ENCODE results near the gene CFAP45. TPM values are rescaled to one million over a fixed set of nuclear protein-coding genes. Genes with fewer than 3 reads are reported as not detected.

CFAP45 gene
- total and polyA plus RNA-seq, 2 of the 8 experiments (the other 6 are each of a cell fraction or from before 2014, with no cell fraction given), result 0.05 TPM; not detected in 1

DNA sequence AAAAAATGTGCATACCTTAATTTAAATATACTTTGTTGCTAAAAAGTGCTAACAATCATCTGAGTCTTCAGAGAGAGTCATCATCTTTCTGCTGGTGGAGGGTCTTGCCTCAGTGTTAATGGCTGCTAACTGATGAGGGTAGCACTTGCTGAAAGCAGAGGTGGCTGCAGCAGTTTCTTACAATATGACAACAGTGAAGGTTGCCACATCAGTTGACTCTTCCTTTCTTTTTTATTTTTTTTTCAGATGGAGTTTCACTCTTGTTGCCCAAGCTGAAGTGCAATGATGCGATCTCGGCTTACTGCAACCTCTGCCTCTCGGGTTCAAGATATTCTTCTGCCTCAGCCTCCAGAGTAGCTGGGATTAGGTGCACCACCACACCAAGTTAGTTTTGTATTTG lies 2.6 kb upstream of the CFAP45 start:
- H2BK5ac ChIP-seq (ENCODE audit: low read depth, low read length), result no peak overlapping the region
- H3K4me1 ChIP-seq (replicated peaks in 1 of 4; ENCODE audit: control insufficient read depth in 3 of 4, insufficient read depth in 4 of 4, low read length in 3 of 4), result peaks cover 6 to 12% (median 7%) of the 10 kb centered on the region in 4 experiments
- no peak overlapping the region for H3K4me3 ChIP-seq (ENCODE audit: extremely low read depth in 1 of 4, insufficient read depth in 2 of 4, low read depth in 3 of 4, low read length in 4 of 4)
- H2BK12ac ChIP-seq (ENCODE audit: low read depth, low read length), result no peak overlapping the region
- H3K4ac ChIP-seq (replicated peaks; ENCODE audit: insufficient read length, low read depth, low read length), result no peak overlapping the region
- H3K4me2 ChIP-seq (ENCODE audit: insufficient read depth in 1 of 2, low read depth in 2 of 2, low read length in 2 of 2), result no peak overlapping the region
- H4K20me1 ChIP-seq (replicated peaks in 1 of 2; ENCODE audit: control insufficient read depth in 1 of 2, insufficient read depth in 2 of 2, low read length in 2 of 2), result no peaks in the 10 kb centered on the region
- H3K18ac ChIP-seq (ENCODE audit: extremely low read depth, low read length), result no peak overlapping the region
- H3K27ac ChIP-seq (ENCODE audit: low read depth, low read length), result no peak overlapping the region
- no peak overlapping the region for H3K14ac ChIP-seq (ENCODE audit: insufficient read length)
- no peak overlapping the region for H4K5ac ChIP-seq (ENCODE audit: insufficient read length, low read depth, low read length)
- POLR2A ChIA-PET (ENCODE audit: partially characterized antibody), result interaction anchor here (1.2 kb wide), 2 partner anchors 20 to 22 kb away, joined by 3 to 4 read pairs; partner anchors contain the start of gene TAGLN2
- H2BK20ac ChIP-seq (ENCODE audit: low read length), result no peak overlapping the region
- H2BK15ac ChIP-seq (ENCODE audit: low read length), result no peak overlapping the region
- H4K91ac ChIP-seq (replicated peaks; ENCODE audit: insufficient read length, low read length), result no peak overlapping the region
- CTCF ChIA-PET (ENCODE audit: partially characterized antibody), result interaction anchor here (0.8 to 2.6 kb wide), 4 partner anchors 10 to 105 kb away, joined by 3 to 10 read pairs (median 4); no protein-coding TSS in a partner anchor
- FAIRE-seq (no peak), DNase-seq (ENCODE audit: low read depth in 1 of 2, low spot score in 2 of 2) (no peak)
- H2AFZ ChIP-seq (ENCODE audit: low read length), result no peak overlapping the region
- H3K79me1 ChIP-seq (ENCODE audit: low read depth, low read length), result no peaks in the 10 kb centered on the region
- no peaks in the 10 kb centered on the region for H3K79me2 ChIP-seq (ENCODE audit: control insufficient read depth in 1 of 2, insufficient read depth in 2 of 2, low read length in 2 of 2)
- no peak overlapping the region for H2BK120ac ChIP-seq (replicated peaks; ENCODE audit: low read depth, low read length)
- H3K36me3 ChIP-seq (ENCODE audit: control insufficient read depth in 2 of 4, insufficient read depth in 4 of 4, low read length in 3 of 4), result no peaks in the 10 kb centered on the region
- no peak overlapping the region for H3K56ac ChIP-seq (replicated peaks; ENCODE audit: insufficient read length, low read depth, low read length)
- no peak overlapping the region for H3K23ac ChIP-seq (ENCODE audit: insufficient read length)
- TF ChIP-seq EP300 (IDR thresholded peaks at IDR 0.05; ENCODE audit: borderline replicate concordance in 1 of 2, low read depth in 2 of 2, low read length in 2 of 2) (no peak), SP2 (IDR thresholded peaks at IDR 0.05; ENCODE audit: low read length) (no peak), EGR1 (IDR thresholded peaks at IDR 0.05; ENCODE audit: borderline replicate concordance, low read depth, low read length) (no peak), RAD21 (IDR thresholded peaks at IDR 0.05 in 1 of 2, conservative IDR thresholded peaks at IDR 0.05 in 1 of 2; ENCODE audit: low read depth in 2 of 2, low read length in 2 of 2) (no peak), SUZ12 (IDR thresholded peaks at IDR 0.05; ENCODE audit: low read length) (no peak), CHD2 (IDR thresholded peaks at IDR 0.05; ENCODE audit: low read length) (no peak), GTF2F1 (IDR thresholded peaks at IDR 0.05; ENCODE audit: borderline replicate concordance, low read depth, low read length) (no peak), FOSL1 (IDR thresholded peaks at IDR 0.05; ENCODE audit: insufficient read depth, low read depth, low read length) (no peak), CEBPB (IDR thresholded peaks at IDR 0.05; ENCODE audit: low read depth, low read length) (no peak), NANOG (IDR thresholded peaks at IDR 0.05; ENCODE audit: insufficient read depth, low read depth, low read length, poor library complexity, severe bottlenecking) (no peak), SRF (IDR thresholded peaks at IDR 0.05; ENCODE audit: low read depth, low read length) (no peak), SAP30 (IDR thresholded peaks at IDR 0.05; ENCODE audit: insufficient read depth, insufficient replicate concordance, low read length) (no peak), BCL11A (IDR thresholded peaks at IDR 0.05; ENCODE audit: low read depth in 2 of 2, low read length in 2 of 2) (no peak)
- WGBS, 2 experiments (ENCODE audit: extremely low coverage in 1 of 2, insufficient coverage in 1 of 2, insufficient read length in 1 of 2, insufficient replicate concordance in 2 of 2, low coverage in 1 of 2, low lambda C conversion rate in 2 of 2, missing lambda C conversion rate in 1 of 2), result 94% methylated on average over 3 of the region's 3 CpGs; no CpG with 5 or more reads in 1 of the 2 experiments
- no peak overlapping the region for H2AK5ac ChIP-seq (ENCODE audit: low read depth, low read length)
- H3K23me2 ChIP-seq (ENCODE audit: low read depth, low read length), result peaks cover 3% of the 10 kb centered on the region; the same call in 1 of the 2 replicates
- H4K8ac ChIP-seq (ENCODE audit: extremely low read depth, insufficient read depth, low read length), result no peak overlapping the region
- no peaks in the 10 kb centered on the region for H3K9me3 ChIP-seq (ENCODE audit: insufficient read depth in 2 of 2, low read depth in 1 of 2, low read length in 1 of 2)
- peaks cover 1 to 9% (median 7%) of the 10 kb centered on the region in 4 experiments; a peak in 5 of 7 replicates for H3K27me3 ChIP-seq (replicated peaks in 1 of 4; ENCODE audit: control insufficient read depth in 3 of 4, extremely low read depth in 1 of 4, insufficient read depth in 3 of 4, low read length in 3 of 4)
- H3K9ac ChIP-seq (replicated peaks in 1 of 4; ENCODE audit: extremely low read depth in 1 of 4, low read depth in 3 of 4, low read length in 3 of 4), result no peak overlapping the region

Data from H1 (cell line).